PC-3 (cell line): ENCODE data around the gene APBA2.

ENCODE experiments used
- CTCF ChIP-seq: fragments of 300-600 bp; sonication (generic); conservative IDR thresholded peaks from 2 replicates; pipeline ENCODE4 v1.5.1; 2017; ENCODE audit warnings: antibody characterized with exemption, low read depth, mild to moderate bottlenecking, low read length
- EZH2 ChIP-seq: fragments of 300-600 bp; sonication (generic); IDR thresholded peaks from one replicate; pipeline ENCODE4 v1.6.1; 2017; ENCODE audit warnings: antibody characterized with exemption, mild to moderate bottlenecking, low read length; ENCODE audit not compliant: unreplicated experiment

GRCh38 chr15:29097168-29097567 is 211.4 kb downstream of the APBA2 start:
- TF ChIP-seq CTCF (no peak), EZH2 (no peak)
